IPS DF 6.9 (cell line): ENCODE data around the gene LEP.
"Not testable (repeated sequence)": the region's sequence is repeated elsewhere in the genome, so short reads cannot be mapped to it uniquely, and the experiment has no call there.

ENCODE experiments used
- DNase-seq: peaks from one replicate; pipeline ENCODE4 v3.0.0-alpha.2; 2013; ENCODE audit warnings: low read depth, low spot score
- H3K27ac ChIP-seq: one replicate; pipeline ENCODE4 v1.5.1; 2013; ENCODE audit warnings: low read length, control low read depth
- H3K27me3 ChIP-seq: 2 replicates; pipeline ENCODE4 v1.6.1; 2013; ENCODE audit warnings: mild to moderate bottlenecking, low read length; ENCODE audit not compliant: control insufficient read depth, insufficient read depth
- H3K36me3 ChIP-seq: 2 replicates; pipeline ENCODE4 v1.6.1; 2013; ENCODE audit warnings: low read length; ENCODE audit not compliant: control insufficient read depth, insufficient read depth
- H3K4me1 ChIP-seq: 2 replicates; pipeline ENCODE4 v1.6.1; 2013; ENCODE audit warnings: low read length; ENCODE audit not compliant: control insufficient read depth, insufficient read depth
- H3K4me3 ChIP-seq: 2 replicates; pipeline ENCODE4 v1.5.1; 2013; ENCODE audit warnings: mild to moderate bottlenecking, low read length
- H3K9me3 ChIP-seq: 2 replicates; pipeline ENCODE4 v1.6.1; 2013; ENCODE audit warnings: low read length, inconsistent platforms; ENCODE audit not compliant: control insufficient read depth, insufficient read depth
- WGBS: extraction: QIAGEN DNeasy Blood & Tissue Kit; methylation state at CpG from one replicate; pipeline ENCODE4 v1.1.7; 2013; ENCODE audit warnings: mixed read lengths, missing lambda C conversion rate; ENCODE audit not compliant: insufficient read length, insufficient coverage; 5-methylcytosine and 5-hydroxymethylcytosine counted together

Gene LEP

GRCh38 chr7:128270826-128271272, 29.8 kb downstream of the LEP start:
- no peak for DNase-seq
- Histone ChIP-seq H3K27me3 (no peaks in the 10 kb centered on the region), H3K36me3 (no peaks in the 10 kb centered on the region), H3K27ac (no peak overlapping the region), H3K4me3 (no peak overlapping the region), H3K4me1 (peaks cover 6% of the 10 kb centered on the region), H3K9me3 (no peaks in the 10 kb centered on the region)
- WGBS: no CpG with 5 or more reads among the region's 31 CpGs

- H3K4me1 ChIP-seq: peaks cover 6% of the 10 kb centered on the region
- H3K27me3 ChIP-seq: no peaks in the 10 kb centered on the region
- WGBS: no CpG with 5 or more reads among the region's 37 CpGs
- no peak overlapping the region for H3K4me3 ChIP-seq
- DNase-seq: no peak
- no peaks in the 10 kb centered on the region for H3K9me3 ChIP-seq
- H3K27ac ChIP-seq: no peak overlapping the region
- no peaks in the 10 kb centered on the region for H3K36me3 ChIP-seq
Measured at GRCh38 chr7:128271471-128271941, 30.4 kb downstream of the LEP start.

- peaks cover 4% of the 10 kb centered on the region for H3K4me1 ChIP-seq
- no peak overlapping the region for H3K27ac ChIP-seq
- no peaks in the 10 kb centered on the region for H3K27me3 ChIP-seq
- H3K4me3 ChIP-seq: no peak overlapping the region
- no peaks in the 10 kb centered on the region for H3K9me3 ChIP-seq
- no peak for DNase-seq
- H3K36me3 ChIP-seq: no peaks in the 10 kb centered on the region
- no CpG with 5 or more reads among the region's 30 CpGs for WGBS
Measured at GRCh38 chr7:128271942-128272481, 30.9 kb downstream of the LEP start.

GRCh38 chr7:128274246-128274883, 33.3 kb downstream of the LEP start:
- no peaks in the 10 kb centered on the region for H3K36me3 ChIP-seq
- H3K9me3 ChIP-seq: no peaks in the 10 kb centered on the region
- no peaks in the 10 kb centered on the region for H3K27me3 ChIP-seq
- H3K27ac ChIP-seq: no peak overlapping the region
- WGBS: no CpG with 5 or more reads among the region's 4 CpGs
- no peak for DNase-seq
- no peak overlapping the region for H3K4me3 ChIP-seq
- peaks cover 3% of the 10 kb centered on the region for H3K4me1 ChIP-seq

- Histone ChIP-seq H3K27me3 (no peaks in the 10 kb centered on the region), H3K36me3 (no peaks in the 10 kb centered on the region), H3K9me3 (no peaks in the 10 kb centered on the region), H3K27ac (no peak overlapping the region), H3K4me1 (peaks cover 3% of the 10 kb centered on the region), H3K4me3 (no peak overlapping the region)
- DNase-seq: no peak
- no CpG with 5 or more reads among the region's 3 CpGs for WGBS
Measured at GRCh38 chr7:128274884-128275603, 34.0 kb downstream of the LEP start.

- Histone ChIP-seq H3K27me3 (no peaks in the 10 kb centered on the region), H3K4me1 (peaks cover 3% of the 10 kb centered on the region), H3K27ac (no peak overlapping the region), H3K4me3 (no peak overlapping the region), H3K9me3 (no peaks in the 10 kb centered on the region), H3K36me3 (no peaks in the 10 kb centered on the region)
- no peak for DNase-seq
- no CpG with 5 or more reads among the region's 4 CpGs for WGBS
Measured at GRCh38 chr7:128275681-128276080, 34.6 kb downstream of the LEP start.

GRCh38 chr7:128278366-128278765, 37.3 kb downstream of the LEP start:
- H3K27ac ChIP-seq: no peak overlapping the region
- H3K36me3 ChIP-seq: no peaks in the 10 kb centered on the region
- no CpG with 5 or more reads among the region's 1 CpG for WGBS
- H3K4me1 ChIP-seq: peaks cover 3% of the 10 kb centered on the region
- no peak for DNase-seq
- H3K27me3 ChIP-seq: no peaks in the 10 kb centered on the region
- no peaks in the 10 kb centered on the region for H3K9me3 ChIP-seq
- H3K4me3 ChIP-seq: no peak overlapping the region

- no peaks in the 10 kb centered on the region for H3K4me1 ChIP-seq
- no peak overlapping the region for H3K4me3 ChIP-seq
- no peaks in the 10 kb centered on the region for H3K27me3 ChIP-seq
- no peak for DNase-seq
- no peaks in the 10 kb centered on the region for H3K9me3 ChIP-seq
- H3K36me3 ChIP-seq: no peaks in the 10 kb centered on the region
- no CpG with 5 or more reads among the region's 6 CpGs for WGBS
- no peak overlapping the region for H3K27ac ChIP-seq
Measured at GRCh38 chr7:128279124-128279713, 38.1 kb downstream of the LEP start.

GRCh38 chr7:128280451-128280850, 39.4 kb downstream of the LEP start:
- not testable (repeated sequence) for H3K36me3 ChIP-seq, H3K27ac ChIP-seq, DNase-seq, H3K4me3 ChIP-seq, H3K4me1 ChIP-seq, H3K27me3 ChIP-seq, H3K9me3 ChIP-seq
- no CpG with 5 or more reads among the region's 1 CpG for WGBS

GRCh38 chr7:128281605-128282380, 40.7 kb downstream of the LEP start:
- H3K4me1 ChIP-seq: no peaks in the 10 kb centered on the region
- H3K27me3 ChIP-seq: no peaks in the 10 kb centered on the region
- no peak overlapping the region for H3K4me3 ChIP-seq
- DNase-seq: no peak
- no peaks in the 10 kb centered on the region for H3K36me3 ChIP-seq
- WGBS: no CpG with 5 or more reads among the region's 4 CpGs
- H3K9me3 ChIP-seq: no peaks in the 10 kb centered on the region
- no peak overlapping the region for H3K27ac ChIP-seq
